ENCODE measurements around the gene KRT84. TPM values are rescaled to one million over a fixed set of nuclear protein-coding genes. Genes with fewer than 3 reads are reported as not detected.

Gene KRT84
- total RNA-seq, 1 experiment from 2014 or later = not detected

GRCh38 chr12:52377266-52377665 is 8.2 kb downstream of the KRT84 start:
- no peaks in the 10 kb centered on the region for H3K9me2 ChIP-seq (replicated peaks; ENCODE audit: insufficient read depth, low read length)
- H3K4me2 ChIP-seq (ENCODE audit: low read depth, low read length, poor library complexity, severe bottlenecking) = no peak overlapping the region
- H3K4me1 ChIP-seq (ENCODE audit: low read length) = no peaks in the 10 kb centered on the region
- DNase-seq = no peak
- H3K9ac ChIP-seq (ENCODE audit: low read length) = no peak overlapping the region
- H2AFZ ChIP-seq (ENCODE audit: low read length) = no peak overlapping the region
- H3K9me3 ChIP-seq (ENCODE audit: low read length) = no peaks in the 10 kb centered on the region; the same call in 1 of the 2 replicates
- no peaks in the 10 kb centered on the region for H4K20me1 ChIP-seq (ENCODE audit: insufficient read depth, low read depth, low read length)
- H3K27me3 ChIP-seq (ENCODE audit: low read length) = no peaks in the 10 kb centered on the region
- no peaks in the 10 kb centered on the region for H3K36me3 ChIP-seq (ENCODE audit: insufficient read depth, low read length)
- H3K27ac ChIP-seq (ENCODE audit: low read length) = no peak overlapping the region
- H3K79me2 ChIP-seq (ENCODE audit: low read length) = no peaks in the 10 kb centered on the region
- no peak overlapping the region for H3K4me3 ChIP-seq (ENCODE audit: low read length)

GRCh38 chr12:52372216-52373154 is 13.0 kb downstream of the KRT84 start:
- Histone ChIP-seq H3K27ac (ENCODE audit: low read length) (no peak overlapping the region), H3K9ac (ENCODE audit: low read length) (no peak overlapping the region), H3K9me3 (ENCODE audit: low read length) (no peaks in the 10 kb centered on the region; the same call in 1 of the 2 replicates), H3K4me3 (ENCODE audit: low read length) (no peak overlapping the region), H3K9me2 (replicated peaks; ENCODE audit: insufficient read depth, low read length) (no peaks in the 10 kb centered on the region), H3K79me2 (ENCODE audit: low read length) (no peaks in the 10 kb centered on the region), H2AFZ (ENCODE audit: low read length) (no peak overlapping the region), H4K20me1 (ENCODE audit: insufficient read depth, low read depth, low read length) (no peaks in the 10 kb centered on the region), H3K4me1 (ENCODE audit: low read length) (no peaks in the 10 kb centered on the region), H3K4me2 (ENCODE audit: low read depth, low read length, poor library complexity, severe bottlenecking) (no peak overlapping the region), H3K36me3 (ENCODE audit: insufficient read depth, low read length) (no peaks in the 10 kb centered on the region), H3K27me3 (ENCODE audit: low read length) (no peaks in the 10 kb centered on the region)
- DNase-seq = peak; percentile 80

GRCh38 chr12:52371716-52372115 is 13.7 kb downstream of the KRT84 start:
- no peak overlapping the region for H3K27ac ChIP-seq (ENCODE audit: low read length)
- H2AFZ ChIP-seq (ENCODE audit: low read length) = no peak overlapping the region
- H3K4me1 ChIP-seq (ENCODE audit: low read length) = no peaks in the 10 kb centered on the region
- no peaks in the 10 kb centered on the region for H3K79me2 ChIP-seq (ENCODE audit: low read length)
- H3K9ac ChIP-seq (ENCODE audit: low read length) = no peak overlapping the region
- H3K36me3 ChIP-seq (ENCODE audit: insufficient read depth, low read length) = no peaks in the 10 kb centered on the region
- no peak overlapping the region for H3K4me2 ChIP-seq (ENCODE audit: low read depth, low read length, poor library complexity, severe bottlenecking)
- no peaks in the 10 kb centered on the region for H4K20me1 ChIP-seq (ENCODE audit: insufficient read depth, low read depth, low read length)
- no peaks in the 10 kb centered on the region for H3K9me2 ChIP-seq (replicated peaks; ENCODE audit: insufficient read depth, low read length)
- H3K9me3 ChIP-seq (ENCODE audit: low read length) = no peaks in the 10 kb centered on the region; the same call in 1 of the 2 replicates
- DNase-seq = no peak
- no peak overlapping the region for H3K4me3 ChIP-seq (ENCODE audit: low read length)
- H3K27me3 ChIP-seq (ENCODE audit: low read length) = no peaks in the 10 kb centered on the region

GRCh38 chr12:52370926-52371608 is 14.4 kb downstream of the KRT84 start:
- no peak overlapping the region for H3K4me3 ChIP-seq (ENCODE audit: low read length)
- H3K27me3 ChIP-seq (ENCODE audit: low read length) = no peaks in the 10 kb centered on the region
- H3K9me2 ChIP-seq (replicated peaks; ENCODE audit: insufficient read depth, low read length) = no peaks in the 10 kb centered on the region
- no peaks in the 10 kb centered on the region for H3K4me1 ChIP-seq (ENCODE audit: low read length)
- H3K79me2 ChIP-seq (ENCODE audit: low read length) = no peaks in the 10 kb centered on the region
- no peak overlapping the region for H2AFZ ChIP-seq (ENCODE audit: low read length)
- no peak overlapping the region for H3K27ac ChIP-seq (ENCODE audit: low read length)
- no peak overlapping the region for H3K4me2 ChIP-seq (ENCODE audit: low read depth, low read length, poor library complexity, severe bottlenecking)
- DNase-seq = no peak
- no peaks in the 10 kb centered on the region for H3K36me3 ChIP-seq (ENCODE audit: insufficient read depth, low read length)
- H3K9ac ChIP-seq (ENCODE audit: low read length) = no peak overlapping the region
- H3K9me3 ChIP-seq (ENCODE audit: low read length) = no peaks in the 10 kb centered on the region; the same call in 1 of the 2 replicates
- H4K20me1 ChIP-seq (ENCODE audit: insufficient read depth, low read depth, low read length) = no peaks in the 10 kb centered on the region

- no peak overlapping the region for H3K4me3 ChIP-seq (ENCODE audit: low read length)
- no peaks in the 10 kb centered on the region for H4K20me1 ChIP-seq (ENCODE audit: insufficient read depth, low read depth, low read length)
- no peaks in the 10 kb centered on the region for H3K36me3 ChIP-seq (ENCODE audit: insufficient read depth, low read length)
- no peak for DNase-seq
- H3K4me1 ChIP-seq (ENCODE audit: low read length) = no peaks in the 10 kb centered on the region
- H3K27me3 ChIP-seq (ENCODE audit: low read length) = no peaks in the 10 kb centered on the region
- no peaks in the 10 kb centered on the region for H3K79me2 ChIP-seq (ENCODE audit: low read length)
- H3K9ac ChIP-seq (ENCODE audit: low read length) = no peak overlapping the region
- no peaks in the 10 kb centered on the region; the same call in 1 of the 2 replicates for H3K9me3 ChIP-seq (ENCODE audit: low read length)
- no peaks in the 10 kb centered on the region for H3K9me2 ChIP-seq (replicated peaks; ENCODE audit: insufficient read depth, low read length)
- no peak overlapping the region for H3K4me2 ChIP-seq (ENCODE audit: low read depth, low read length, poor library complexity, severe bottlenecking)
- H2AFZ ChIP-seq (ENCODE audit: low read length) = no peak overlapping the region
- no peak overlapping the region for H3K27ac ChIP-seq (ENCODE audit: low read length)
These were observed 15.6 kb downstream of the KRT84 start for GRCh38 chr12:52369809-52370208.

GRCh38 chr12:52369211-52369610 is 16.2 kb downstream of the KRT84 start:
- H3K9ac ChIP-seq (ENCODE audit: low read length) = no peak overlapping the region
- H3K9me2 ChIP-seq (replicated peaks; ENCODE audit: insufficient read depth, low read length) = no peaks in the 10 kb centered on the region
- H3K36me3 ChIP-seq (ENCODE audit: insufficient read depth, low read length) = no peaks in the 10 kb centered on the region
- no peak overlapping the region for H3K27ac ChIP-seq (ENCODE audit: low read length)
- H2AFZ ChIP-seq (ENCODE audit: low read length) = no peak overlapping the region
- no peak overlapping the region for H3K4me2 ChIP-seq (ENCODE audit: low read depth, low read length, poor library complexity, severe bottlenecking)
- no peaks in the 10 kb centered on the region for H3K79me2 ChIP-seq (ENCODE audit: low read length)
- H3K9me3 ChIP-seq (ENCODE audit: low read length) = no peaks in the 10 kb centered on the region; the same call in 1 of the 2 replicates
- H3K4me1 ChIP-seq (ENCODE audit: low read length) = no peaks in the 10 kb centered on the region
- no peaks in the 10 kb centered on the region for H4K20me1 ChIP-seq (ENCODE audit: insufficient read depth, low read depth, low read length)
- H3K4me3 ChIP-seq (ENCODE audit: low read length) = no peak overlapping the region
- H3K27me3 ChIP-seq (ENCODE audit: low read length) = no peaks in the 10 kb centered on the region
- no peak for DNase-seq

- DNase-seq = no peak
- no peaks in the 10 kb centered on the region for H3K9me3 ChIP-seq (ENCODE audit: low read length)
- H3K79me2 ChIP-seq (ENCODE audit: low read length) = no peaks in the 10 kb centered on the region
- H3K36me3 ChIP-seq (ENCODE audit: insufficient read depth, low read length) = no peaks in the 10 kb centered on the region
- H3K27me3 ChIP-seq (ENCODE audit: low read length) = no peaks in the 10 kb centered on the region
- H3K9ac ChIP-seq (ENCODE audit: low read length) = no peak overlapping the region
- no peak overlapping the region for H3K4me3 ChIP-seq (ENCODE audit: low read length)
- no peaks in the 10 kb centered on the region for H3K9me2 ChIP-seq (replicated peaks; ENCODE audit: insufficient read depth, low read length)
- no peak overlapping the region for H2AFZ ChIP-seq (ENCODE audit: low read length)
- no peaks in the 10 kb centered on the region for H4K20me1 ChIP-seq (ENCODE audit: insufficient read depth, low read depth, low read length)
- no peak overlapping the region for H3K4me2 ChIP-seq (ENCODE audit: low read depth, low read length, poor library complexity, severe bottlenecking)
- H3K4me1 ChIP-seq (ENCODE audit: low read length) = no peaks in the 10 kb centered on the region
- no peak overlapping the region for H3K27ac ChIP-seq (ENCODE audit: low read length)
These were observed 16.9 kb downstream of the KRT84 start for GRCh38 chr12:52368508-52368907.

GRCh38 chr12:52367876-52368275 is 17.6 kb downstream of the KRT84 start:
- H3K4me3 ChIP-seq (ENCODE audit: low read length) = no peak overlapping the region
- H3K9me3 ChIP-seq (ENCODE audit: low read length) = no peaks in the 10 kb centered on the region
- no peak overlapping the region for H3K27ac ChIP-seq (ENCODE audit: low read length)
- no peaks in the 10 kb centered on the region for H3K9me2 ChIP-seq (replicated peaks; ENCODE audit: insufficient read depth, low read length)
- no peak overlapping the region for H3K9ac ChIP-seq (ENCODE audit: low read length)
- no peak overlapping the region for H3K4me2 ChIP-seq (ENCODE audit: low read depth, low read length, poor library complexity, severe bottlenecking)
- no peaks in the 10 kb centered on the region for H3K4me1 ChIP-seq (ENCODE audit: low read length)
- no peaks in the 10 kb centered on the region for H3K27me3 ChIP-seq (ENCODE audit: low read length)
- no peaks in the 10 kb centered on the region for H4K20me1 ChIP-seq (ENCODE audit: insufficient read depth, low read depth, low read length)
- no peaks in the 10 kb centered on the region for H3K36me3 ChIP-seq (ENCODE audit: insufficient read depth, low read length)
- no peak overlapping the region for H2AFZ ChIP-seq (ENCODE audit: low read length)
- H3K79me2 ChIP-seq (ENCODE audit: low read length) = no peaks in the 10 kb centered on the region
- DNase-seq = no peak

Data from Karpas-422 (cell line).